Dedifferentiated amniotic fluid mesenchymal stem cell (primary cell): ENCODE data around the gene CTAG1A.
"Not testable (repeated sequence)": the region's sequence is repeated elsewhere in the genome, so short reads cannot be mapped to it uniquely, and the experiment has no call there.

Experiments
- DNase-seq: peaks from one replicate; pipeline ENCODE4 v3.0.0-alpha.2; 2016; ENCODE audit errors: extremely low spot score

Gene CTAG1A

DNA sequence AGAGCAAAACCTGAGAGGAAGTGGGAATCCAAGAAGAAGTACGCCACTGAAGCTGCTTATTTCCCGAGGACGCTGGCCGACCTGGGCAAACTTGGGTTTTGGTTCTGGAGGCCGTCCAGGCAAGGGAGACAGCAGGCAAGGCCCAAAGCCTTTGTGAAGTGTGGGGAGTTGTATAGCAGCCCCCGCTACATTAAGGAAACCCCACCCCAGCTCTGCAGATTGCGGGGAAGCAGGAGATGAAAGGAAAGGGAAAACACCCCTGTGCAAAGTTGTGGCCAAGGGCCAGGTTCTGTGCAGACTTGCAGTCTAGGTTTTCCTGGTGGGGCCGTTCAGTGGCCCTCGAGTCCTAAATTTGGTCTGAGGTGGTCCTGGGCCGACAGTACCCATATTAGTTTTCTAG, 11.9 kb upstream of the CTAG1A start:
- DNase-seq: not testable (repeated sequence)

DNA sequence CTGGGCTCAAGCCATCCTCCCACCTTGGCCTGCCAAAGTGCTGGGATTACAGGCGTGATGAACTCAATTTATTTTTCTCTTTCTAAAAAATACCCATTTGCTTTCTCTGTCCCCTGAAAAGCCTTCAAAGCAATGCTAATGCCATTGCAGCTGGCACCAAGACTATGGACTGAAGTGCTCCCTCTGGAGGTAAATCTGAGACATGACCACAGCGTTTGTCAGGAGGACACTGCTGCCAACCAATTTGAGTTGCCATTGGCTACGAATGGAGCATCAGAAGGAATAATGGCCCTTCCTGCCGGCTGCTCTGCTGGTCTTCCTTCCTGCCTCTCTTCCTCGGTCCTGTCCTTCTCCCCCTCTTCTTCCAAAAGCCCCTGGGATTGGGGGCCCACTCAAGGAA, 9.9 kb upstream of the CTAG1A start:
- DNase-seq: not testable (repeated sequence)

DNA sequence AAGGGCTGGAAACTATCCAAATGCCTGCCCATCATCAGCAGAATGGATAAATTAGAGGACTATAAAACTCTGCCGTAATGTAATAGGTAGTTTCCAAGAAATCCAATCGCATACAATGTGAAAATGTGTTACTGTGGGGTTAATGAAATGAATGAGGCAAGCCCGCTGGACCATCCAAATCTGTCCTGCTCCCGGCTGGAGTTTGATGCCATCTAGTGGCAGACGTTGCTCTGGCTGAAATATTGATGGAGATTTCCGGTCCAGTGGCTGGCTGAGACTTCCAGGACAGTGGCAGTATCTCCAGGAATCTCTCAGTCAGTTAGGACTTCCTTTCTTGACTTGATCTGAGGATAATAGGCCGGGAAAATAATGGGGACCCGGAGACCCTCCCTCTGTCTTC, 1.9 kb upstream of the CTAG1A start:
- not testable (repeated sequence) for DNase-seq

DNA sequence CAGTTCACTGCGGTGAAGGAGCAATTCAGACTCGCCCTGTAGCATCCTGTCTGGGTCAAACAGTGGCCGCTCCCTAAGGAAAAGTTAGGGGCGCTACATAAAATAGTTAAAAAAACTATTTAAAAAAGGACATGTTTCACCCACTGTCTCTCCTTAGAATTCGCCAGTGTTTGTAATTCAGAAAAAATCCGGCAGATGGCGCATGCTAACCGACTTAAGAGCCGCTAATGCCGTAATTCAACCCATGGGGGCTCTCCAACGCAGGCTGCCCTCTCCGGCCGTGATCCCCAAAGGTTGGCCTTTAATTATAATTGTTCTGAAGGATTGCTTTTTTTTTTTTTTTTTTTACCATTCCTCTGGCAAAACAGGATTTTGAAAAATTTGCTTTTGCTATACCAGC, 5.5 kb downstream of the CTAG1A start:
- not testable (repeated sequence) for DNase-seq

DNA sequence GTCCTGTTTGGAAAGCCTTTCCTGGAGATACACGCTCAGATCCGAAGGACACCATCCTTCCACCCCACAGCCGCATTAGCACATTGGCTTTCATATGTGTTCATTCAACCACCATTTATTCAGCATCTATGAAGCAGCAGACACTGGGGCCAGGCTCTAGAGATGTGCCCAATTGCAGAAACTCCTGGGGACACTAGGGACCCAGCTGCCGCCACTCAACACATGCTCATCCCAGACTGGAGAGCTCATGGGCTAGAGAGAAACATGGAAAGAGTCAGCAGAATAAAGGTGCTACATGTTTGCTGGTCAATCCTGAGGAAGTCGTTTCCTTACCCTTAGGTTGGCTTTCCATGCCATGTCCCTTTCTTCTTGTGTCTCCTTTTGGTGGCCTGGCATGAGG, 7.6 kb downstream of the CTAG1A start:
- DNase-seq: no peak

DNA sequence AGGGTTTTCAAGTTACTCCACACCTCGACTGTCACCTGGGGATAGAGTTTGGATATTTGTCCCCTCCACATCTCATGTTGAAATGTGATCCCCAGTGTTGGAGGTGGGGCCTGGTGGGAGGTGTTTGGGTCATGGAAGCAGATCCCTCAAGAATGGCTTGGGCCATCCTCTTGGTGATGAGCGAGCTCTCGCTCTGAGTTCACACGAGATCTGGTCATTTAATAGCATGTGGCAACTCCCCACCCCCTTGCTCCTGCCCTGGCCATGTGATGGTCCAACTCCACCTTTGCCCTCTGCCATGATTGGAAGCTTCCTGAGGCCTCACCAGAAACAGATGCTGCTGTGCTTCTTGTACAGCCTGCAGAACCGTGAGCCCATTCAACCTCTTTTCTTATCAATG, 8.3 kb downstream of the CTAG1A start:
- no peak for DNase-seq

DNA sequence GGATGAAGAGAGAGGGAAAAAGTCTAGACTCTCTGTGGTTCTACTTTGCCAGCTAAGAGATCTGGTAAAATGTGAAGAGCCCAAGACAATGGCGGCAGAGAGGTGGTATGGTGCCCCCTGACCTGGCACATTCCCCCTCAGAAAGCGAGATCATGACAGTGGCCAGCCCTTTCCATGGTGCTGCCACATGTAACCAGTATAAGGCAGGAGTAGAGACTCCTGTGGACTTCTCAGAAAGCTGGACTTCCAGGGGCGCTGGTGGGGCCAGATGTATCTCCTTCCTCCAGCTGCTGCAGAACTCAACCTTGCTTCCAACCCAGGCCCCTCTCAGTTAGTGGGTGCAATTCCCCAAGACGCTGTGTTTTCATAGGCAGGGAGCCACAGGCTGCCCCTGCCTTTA, 9.6 kb downstream of the CTAG1A start:
- DNase-seq: no peak

DNA sequence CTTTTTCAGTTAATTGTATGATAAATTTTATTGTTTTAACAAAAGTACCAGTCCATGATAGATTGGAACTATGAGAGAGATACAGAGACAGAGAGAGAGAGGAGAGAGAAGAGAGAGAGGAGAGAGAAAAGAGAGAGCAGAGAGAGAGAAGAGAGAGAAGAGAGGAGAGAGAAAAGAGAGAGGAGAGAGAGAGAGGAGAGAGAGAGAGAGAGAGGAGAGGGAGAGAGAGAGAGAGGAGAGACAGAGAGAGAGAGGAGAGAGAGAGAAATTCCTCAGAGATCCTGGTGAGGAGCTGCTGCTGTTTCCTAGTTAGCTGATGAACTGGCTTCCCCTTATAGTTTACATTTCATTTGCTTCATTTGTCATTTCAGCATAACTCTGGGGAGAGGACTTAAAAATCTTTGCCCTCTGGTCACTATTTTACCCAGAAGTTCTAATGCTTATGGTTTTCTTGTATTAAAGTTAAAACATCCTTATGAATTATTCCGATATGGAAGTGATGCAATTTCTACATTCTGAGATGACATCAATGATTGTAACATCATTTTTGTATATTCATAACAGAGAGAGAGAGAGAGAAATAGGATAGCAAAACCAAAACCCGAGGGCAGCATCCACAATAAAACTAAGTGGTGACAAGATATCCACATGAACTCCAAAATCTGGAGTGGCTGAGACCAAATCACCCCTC, 10.8 kb downstream of the CTAG1A start:
- DNase-seq: no peak

DNA sequence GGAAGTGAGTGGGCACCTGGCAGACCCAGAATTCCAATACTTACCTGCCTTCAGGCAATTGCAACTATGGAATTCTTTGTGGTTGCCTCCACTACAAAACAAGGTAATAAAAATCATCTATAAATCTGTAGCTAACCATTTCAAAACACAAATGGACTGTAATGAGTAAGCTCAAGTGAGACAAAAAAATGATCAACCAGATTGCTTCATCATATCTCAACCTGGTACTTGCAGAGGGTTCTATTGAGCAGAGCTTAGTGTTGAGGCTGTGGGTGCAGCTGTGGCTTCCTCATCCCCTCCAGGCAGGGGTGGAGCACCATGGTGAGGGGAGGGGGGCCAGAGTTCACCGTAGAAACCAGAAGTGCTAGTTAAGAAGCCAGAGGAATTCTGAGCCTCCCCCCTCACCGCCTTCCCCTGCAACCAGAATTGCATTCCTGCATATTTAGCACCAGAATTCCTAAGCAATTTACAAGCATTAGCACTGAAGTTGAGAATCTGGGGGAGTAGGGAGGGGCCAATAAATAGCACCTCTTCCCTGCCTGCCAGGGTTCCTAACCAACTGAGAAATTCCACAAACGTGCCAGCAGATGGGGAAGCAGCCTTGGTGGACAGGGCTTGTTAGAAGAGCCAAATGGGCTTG, 11.5 kb downstream of the CTAG1A start:
- DNase-seq: no peak

DNA sequence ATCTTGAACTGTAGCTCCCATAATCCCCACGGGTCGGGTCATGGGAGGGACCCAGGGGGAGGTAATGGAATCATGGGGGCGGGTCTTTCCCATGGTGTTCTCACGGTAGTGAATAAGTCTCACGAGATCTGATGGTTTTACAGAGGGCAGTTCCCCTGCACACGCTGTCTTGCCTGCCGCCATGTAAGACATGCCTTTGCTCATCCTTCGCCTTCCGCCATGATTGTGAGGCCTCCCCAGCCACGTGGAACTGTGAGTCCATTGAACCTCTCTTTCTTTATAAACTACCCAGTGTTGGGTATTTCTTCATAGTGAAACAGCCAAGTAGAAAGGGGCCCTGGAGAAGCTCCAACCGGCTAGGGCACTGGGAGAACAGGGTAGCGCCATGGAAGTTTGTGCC, 12.3 kb downstream of the CTAG1A start:
- DNase-seq: no peak

DNA sequence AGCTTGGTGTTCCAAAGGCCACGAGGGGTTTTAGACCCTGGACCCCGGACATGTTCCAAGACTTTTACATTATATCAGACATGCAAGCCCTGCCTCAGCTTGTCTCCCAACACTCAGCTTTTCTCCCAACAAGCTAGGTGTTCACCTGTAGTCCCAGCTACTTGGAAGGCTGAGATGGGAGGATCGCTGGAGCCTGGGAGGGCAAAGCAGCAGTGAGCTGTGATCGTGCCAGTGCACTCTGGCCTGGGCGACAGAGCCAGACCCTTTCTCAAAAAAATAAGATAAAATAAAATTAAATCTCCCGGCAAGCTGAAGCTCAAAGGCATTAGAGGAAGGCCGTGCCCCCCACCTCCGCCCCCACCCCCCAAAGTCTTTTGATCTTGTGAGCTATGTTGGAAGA, 13.7 kb downstream of the CTAG1A start:
- no peak for DNase-seq

DNA sequence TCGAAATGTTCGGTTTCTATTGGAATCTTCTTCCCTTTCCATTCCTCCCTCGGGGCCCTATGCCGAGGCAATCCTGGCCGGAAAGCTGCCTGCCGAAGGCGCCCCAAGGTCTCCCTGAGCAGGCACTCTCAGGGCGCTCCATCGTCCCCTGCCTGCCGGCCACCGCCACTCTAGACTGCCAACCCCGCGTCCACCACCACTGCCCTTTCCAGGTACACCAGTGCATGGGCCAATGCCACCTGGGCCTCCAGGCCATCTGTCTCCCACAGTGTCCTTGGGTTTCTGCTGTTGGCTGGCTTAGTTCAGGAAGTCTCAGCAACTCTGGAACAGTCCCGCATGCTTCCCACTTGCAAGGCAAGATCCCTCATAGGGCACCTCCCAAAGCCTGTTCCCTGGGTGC, 14.6 kb downstream of the CTAG1A start:
- DNase-seq: no peak

DNA sequence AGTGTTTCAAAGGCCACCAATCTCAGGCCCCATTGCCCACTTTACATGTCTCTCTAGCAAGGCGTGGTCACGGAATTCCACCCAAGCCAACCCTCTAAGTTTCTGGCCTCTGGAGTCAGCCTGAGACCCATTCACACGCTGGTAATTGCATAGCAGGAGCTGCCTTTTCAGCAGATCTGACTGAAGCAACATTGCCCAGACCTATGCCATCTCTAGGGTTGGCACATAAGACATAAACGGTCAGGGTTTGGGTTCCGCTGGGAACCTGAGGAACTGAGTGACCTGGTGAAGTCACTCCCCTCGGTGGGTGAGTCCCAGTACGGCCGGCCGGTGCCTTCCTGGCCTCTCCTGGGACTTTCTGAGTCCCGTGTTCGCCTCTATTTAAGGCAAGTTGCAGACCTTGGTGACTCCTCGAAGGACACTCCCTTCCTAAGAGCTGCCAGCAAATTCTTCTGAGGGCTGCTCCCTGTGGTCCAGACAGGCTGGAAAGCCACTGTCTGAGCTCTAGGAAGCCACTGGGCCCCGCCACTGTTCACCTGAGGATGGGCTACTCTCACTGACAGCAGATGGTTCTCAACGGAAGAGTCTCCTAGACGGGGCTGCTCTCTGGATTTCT, 15.9 kb downstream of the CTAG1A start:
- no peak for DNase-seq

DNA sequence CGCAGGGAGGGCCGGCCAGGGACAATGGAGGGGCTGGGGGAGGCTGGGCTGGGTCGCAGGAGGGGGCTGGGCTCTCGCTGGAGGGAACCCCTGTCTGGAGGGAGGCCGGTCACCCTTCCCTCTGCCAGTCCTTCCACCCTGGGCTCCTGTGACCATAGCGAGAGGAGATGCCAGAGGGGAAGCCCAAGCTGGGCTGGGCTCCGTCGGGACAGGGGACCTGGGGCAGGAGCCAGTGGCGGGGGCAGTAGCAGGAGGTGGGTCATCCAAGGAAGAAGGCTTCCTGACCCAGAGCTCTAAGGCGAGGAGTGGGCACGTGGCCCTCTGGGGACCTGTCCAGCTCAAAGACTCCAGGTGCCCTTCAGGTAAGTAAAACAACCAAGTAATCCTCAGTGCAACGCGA, 17.3 kb downstream of the CTAG1A start:
- no peak for DNase-seq

DNA sequence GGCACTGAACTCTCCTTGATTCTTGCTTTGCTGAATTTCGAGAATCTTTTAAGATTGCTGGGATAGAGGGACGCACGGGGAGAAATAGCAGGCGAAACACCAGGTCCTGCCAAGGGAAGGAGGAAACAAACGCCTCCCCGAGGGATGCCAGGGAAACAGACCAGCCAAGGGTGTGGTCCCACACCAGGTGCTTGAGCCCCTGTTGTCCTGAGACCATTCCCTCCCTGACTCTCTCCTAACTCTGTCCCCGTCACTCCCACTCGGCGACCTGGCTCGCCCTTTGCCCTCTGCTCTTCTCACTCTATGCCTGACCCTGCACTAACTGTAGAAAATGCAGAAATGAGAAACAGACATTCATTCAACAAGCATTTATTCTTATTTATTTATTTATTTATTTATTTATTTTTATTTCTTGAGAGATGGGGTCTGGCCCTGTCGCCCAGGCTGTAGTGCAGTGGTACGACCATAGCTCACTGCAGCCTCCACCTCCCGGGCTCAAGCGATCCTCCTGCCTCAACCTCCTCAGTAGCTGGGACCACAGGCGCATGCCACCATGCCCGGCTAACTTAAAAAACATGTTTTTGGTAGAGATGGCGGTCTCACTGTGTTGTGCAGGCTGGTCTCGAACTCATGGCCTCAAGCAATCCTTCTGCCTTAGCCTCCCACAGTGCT, 18.0 kb downstream of the CTAG1A start:
- no peak for DNase-seq

DNA sequence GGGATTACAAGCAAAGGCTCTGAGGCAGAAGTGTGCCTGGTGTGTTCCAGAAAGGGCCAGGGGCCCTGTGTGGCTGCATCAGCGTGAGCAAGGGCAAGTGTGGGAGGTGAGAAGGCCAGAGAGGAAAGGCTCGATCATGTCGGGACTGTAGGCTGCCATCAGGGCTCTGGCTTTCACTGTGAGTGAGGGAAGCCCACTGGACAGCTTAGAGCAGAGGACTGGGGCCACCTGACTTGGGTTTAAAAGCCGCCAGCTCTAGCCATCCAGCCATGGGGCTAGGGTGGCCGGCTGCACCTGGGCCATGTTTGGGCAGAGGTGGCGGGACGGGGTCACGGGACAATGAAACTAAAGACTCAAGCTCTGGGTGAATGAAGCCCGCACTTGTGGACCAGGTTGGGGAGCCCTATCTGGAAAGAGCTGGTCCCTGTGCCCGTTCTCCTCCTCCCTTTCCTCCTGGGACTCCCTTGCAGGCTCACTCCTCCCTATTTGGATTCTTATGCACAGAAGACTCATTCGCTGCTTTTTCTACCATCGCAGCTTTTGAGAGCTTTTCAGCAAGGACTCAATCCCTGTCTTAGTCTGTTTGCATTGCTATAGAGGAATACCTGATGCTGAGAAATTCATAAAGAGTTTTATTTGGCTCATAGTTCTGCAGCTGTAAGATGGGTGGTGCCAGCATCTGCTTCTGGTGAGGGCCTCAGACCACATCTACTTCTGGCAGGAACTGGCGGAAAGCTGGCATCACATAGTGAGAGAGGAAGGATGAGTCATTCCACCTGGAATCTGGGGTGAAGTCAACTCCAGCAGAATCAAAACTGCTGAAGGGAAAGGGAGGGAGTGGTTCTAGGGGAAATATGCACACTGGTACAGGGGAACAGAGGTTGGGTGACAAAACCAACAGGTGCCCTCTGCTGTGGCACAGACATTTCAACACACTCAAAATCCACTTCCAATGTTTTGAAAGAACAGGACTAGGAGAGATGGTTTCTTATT, 18.8 kb downstream of the CTAG1A start:
- DNase-seq: peak; percentile 63

DNA sequence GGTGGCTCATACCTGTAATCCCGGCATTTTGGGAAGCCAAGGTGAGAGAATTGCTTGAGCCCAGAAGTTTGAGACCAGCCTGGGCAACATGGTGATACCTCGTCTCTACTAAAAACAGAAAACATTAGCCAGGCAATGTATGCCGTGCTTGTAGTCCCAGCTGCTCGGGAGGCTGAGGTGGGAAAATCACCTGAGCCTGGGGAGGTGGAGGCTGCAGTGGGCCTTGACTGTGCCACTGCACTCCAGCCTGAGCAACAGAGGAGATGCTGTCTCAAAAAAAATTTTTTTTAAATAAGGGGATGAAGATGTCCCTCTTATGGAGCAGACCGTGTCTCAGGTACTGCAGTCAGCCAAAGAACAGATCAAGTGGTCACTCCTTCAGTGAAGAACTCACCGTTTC, 20.6 kb downstream of the CTAG1A start:
- no peak for DNase-seq

DNA sequence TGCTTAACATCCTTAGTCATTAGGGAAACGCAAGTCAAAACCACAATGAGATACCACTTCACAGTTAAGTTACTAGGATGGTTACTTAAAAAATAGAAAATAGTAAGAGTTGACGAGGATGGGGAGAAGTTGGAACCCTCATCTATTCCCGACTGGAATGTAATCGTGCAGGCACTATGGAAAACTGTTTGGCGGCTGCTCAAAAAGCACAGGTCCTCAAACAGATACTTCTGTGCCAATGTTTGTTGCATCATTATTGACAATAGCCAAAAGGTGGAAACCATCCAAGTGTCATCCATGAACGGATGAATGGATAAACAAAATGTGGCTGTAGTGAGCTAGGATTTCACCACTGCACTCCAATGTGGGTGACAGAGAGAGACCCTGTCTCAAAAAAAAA, 22.4 kb downstream of the CTAG1A start:
- no peak for DNase-seq

DNA sequence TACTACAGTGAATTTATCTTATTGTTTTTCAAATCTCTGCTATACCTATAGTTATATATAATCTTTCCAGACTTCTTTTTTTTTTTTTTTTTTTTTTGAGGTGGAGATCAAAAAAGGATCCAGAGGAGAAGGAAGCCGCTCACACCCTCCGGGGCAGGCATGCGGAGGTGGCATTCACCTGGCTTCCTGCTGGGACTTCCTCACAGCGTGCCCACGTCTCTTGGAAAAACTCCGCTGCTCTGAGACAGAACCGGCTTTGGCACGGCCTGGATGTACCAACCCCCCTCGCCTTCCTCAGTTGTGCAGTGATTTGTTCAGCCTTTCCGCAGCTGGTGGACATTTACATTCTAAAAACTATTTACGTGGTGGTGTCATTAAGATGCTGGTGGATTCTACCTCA, 23.0 kb downstream of the CTAG1A start:
- not testable (repeated sequence) for DNase-seq

DNA sequence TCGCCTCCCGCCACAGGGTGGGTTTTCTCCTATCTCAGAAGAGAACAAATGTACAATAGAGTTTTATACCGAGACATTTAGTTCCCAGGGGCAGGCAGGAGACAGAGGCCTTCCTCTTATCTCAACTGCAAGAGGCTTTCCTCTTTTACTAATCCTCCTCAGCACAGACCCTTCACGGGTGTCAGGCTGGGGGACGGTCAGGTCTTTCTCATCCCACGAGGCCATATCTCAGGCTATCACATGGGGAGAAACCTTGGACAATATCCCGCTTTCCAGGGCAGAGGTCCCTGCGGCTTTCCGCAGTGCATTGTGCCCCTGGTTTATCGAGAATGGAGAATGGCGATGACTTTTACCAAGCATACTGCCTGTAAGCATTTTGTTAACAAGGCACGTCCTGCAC, 23.9 kb downstream of the CTAG1A start:
- DNase-seq: not testable (repeated sequence)

DNA sequence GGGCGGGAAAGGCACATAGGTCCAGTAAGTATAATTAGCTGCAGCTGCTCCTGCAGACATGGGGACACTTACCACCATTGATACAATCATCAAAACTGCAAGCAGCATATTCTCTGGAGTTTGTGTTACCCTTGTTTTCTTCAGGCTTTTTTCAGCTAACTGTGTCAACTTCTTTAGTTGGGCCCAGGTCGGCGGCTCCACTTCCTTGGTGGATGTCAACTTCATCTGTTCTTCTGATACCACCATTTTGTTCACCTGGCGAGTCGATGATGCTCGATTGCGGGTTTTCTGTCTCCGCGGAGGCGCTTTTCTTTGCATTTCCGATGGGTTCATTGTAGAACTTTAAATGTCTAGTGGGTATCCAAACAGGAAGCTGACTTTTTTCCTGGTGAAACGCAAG, 26.2 kb downstream of the CTAG1A start:
- DNase-seq: not testable (repeated sequence)

DNA sequence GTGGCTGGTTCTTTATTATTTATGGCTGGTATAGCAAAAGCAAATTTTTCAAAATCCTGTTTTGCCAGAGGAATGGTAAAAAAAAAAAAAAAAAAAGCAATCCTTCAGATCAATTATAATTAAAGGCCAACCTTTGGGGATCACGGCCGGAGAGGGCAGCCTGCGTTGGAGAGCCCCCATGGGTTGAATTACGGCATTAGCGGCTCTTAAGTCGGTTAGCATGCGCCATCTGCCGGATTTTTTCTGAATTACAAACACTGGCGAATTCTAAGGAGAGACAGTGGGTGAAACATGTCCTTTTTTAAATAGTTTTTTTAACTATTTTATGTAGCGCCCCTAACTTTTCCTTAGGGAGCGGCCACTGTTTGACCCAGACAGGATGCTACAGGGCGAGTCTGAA, 28.7 kb downstream of the CTAG1A start:
- DNase-seq: not testable (repeated sequence)
